ENCODE results near the gene HRH4.

Gene HRH4

GRCh38 chr18:24466771-24467170 lies 6.3 kb downstream of the HRH4 start:
- DNase-seq = no peak

- DNase-seq = no peak
Measured at GRCh38 chr18:24470022-24470618, 9.7 kb downstream of the HRH4 start.

- DNase-seq = no peak
Measured at GRCh38 chr18:24470805-24471204, 10.4 kb downstream of the HRH4 start.

GRCh38 chr18:24472591-24472990 lies 12.2 kb downstream of the HRH4 start:
- no peak for DNase-seq

- no peak for DNase-seq
Measured at GRCh38 chr18:24474406-24474805, 14.0 kb downstream of the HRH4 start.

- no peak for DNase-seq
Measured at GRCh38 chr18:24475926-24476589, 15.6 kb downstream of the HRH4 start.

GRCh38 chr18:24479371-24479770 lies 18.9 kb downstream of the HRH4 start:
- DNase-seq = no peak

GRCh38 chr18:24482821-24483220 lies 22.4 kb downstream of the HRH4 start:
- DNase-seq = no peak

GRCh38 chr18:24485681-24486080 lies 25.2 kb downstream of the HRH4 start:
- DNase-seq = no peak

- DNase-seq = no peak
Measured at GRCh38 chr18:24486684-24487083, 26.2 kb downstream of the HRH4 start.

GRCh38 chr18:24488824-24489493 lies 28.5 kb downstream of the HRH4 start:
- DNase-seq = no peak

GRCh38 chr18:24490539-24490938 lies 30.1 kb downstream of the HRH4 start:
- DNase-seq = no peak

- DNase-seq = no peak
Measured at GRCh38 chr18:24491927-24492834, 31.7 kb downstream of the HRH4 start.

- no peak for DNase-seq
Measured at GRCh38 chr18:24494586-24494985, 34.1 kb downstream of the HRH4 start.

- no peak for DNase-seq
Measured at GRCh38 chr18:24497031-24497754, 36.8 kb downstream of the HRH4 start.

- DNase-seq = no peak
Measured at GRCh38 chr18:24499814-24500213, 39.4 kb downstream of the HRH4 start.

- DNase-seq = no peak
Measured at GRCh38 chr18:24500217-24500616, 39.8 kb downstream of the HRH4 start.

- DNase-seq = no peak
Measured at GRCh38 chr18:24500766-24501165, 40.3 kb downstream of the HRH4 start.

- no peak for DNase-seq
Measured at GRCh38 chr18:24502667-24503523, 42.5 kb downstream of the HRH4 start.

GRCh38 chr18:24504401-24504800 lies 44.0 kb downstream of the HRH4 start:
- DNase-seq = no peak

- no peak for DNase-seq
Measured at GRCh38 chr18:24506175-24506574, 45.7 kb downstream of the HRH4 start.

- no peak for DNase-seq
Measured at GRCh38 chr18:24509435-24509834, 49.0 kb downstream of the HRH4 start.

All from stimulated activated naive CD4-positive, alpha-beta T cell treated with Interleukin-2 at 50 U/mL for 16 hours (primary cell).